ENCODE data around the gene SMPD4.
"Not testable (repeated sequence)": the region's sequence is repeated elsewhere in the genome, so short reads cannot be mapped to it uniquely, and the experiment has no call there.

DNA sequence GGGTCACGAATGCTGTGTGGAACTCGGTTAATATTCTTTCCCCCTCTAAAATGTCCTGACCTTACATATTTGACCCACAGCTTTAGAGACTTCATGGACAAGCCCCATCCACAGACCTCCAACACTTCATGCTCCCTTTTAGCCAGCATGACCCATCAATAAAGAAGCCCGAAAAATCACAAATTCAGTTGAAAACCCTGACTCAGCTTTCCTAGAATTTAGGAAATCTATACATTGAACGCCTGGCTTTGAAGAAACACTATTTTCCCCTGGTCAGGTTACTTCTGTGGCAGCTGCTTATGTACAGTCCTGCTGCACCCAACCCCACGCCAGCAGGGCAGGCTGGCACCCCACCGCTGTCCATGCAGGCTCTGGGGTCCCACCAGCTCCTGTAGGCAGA, 9.9 kb upstream of the SMPD4 start:
- TF ChIP-seq, protein P1, sequence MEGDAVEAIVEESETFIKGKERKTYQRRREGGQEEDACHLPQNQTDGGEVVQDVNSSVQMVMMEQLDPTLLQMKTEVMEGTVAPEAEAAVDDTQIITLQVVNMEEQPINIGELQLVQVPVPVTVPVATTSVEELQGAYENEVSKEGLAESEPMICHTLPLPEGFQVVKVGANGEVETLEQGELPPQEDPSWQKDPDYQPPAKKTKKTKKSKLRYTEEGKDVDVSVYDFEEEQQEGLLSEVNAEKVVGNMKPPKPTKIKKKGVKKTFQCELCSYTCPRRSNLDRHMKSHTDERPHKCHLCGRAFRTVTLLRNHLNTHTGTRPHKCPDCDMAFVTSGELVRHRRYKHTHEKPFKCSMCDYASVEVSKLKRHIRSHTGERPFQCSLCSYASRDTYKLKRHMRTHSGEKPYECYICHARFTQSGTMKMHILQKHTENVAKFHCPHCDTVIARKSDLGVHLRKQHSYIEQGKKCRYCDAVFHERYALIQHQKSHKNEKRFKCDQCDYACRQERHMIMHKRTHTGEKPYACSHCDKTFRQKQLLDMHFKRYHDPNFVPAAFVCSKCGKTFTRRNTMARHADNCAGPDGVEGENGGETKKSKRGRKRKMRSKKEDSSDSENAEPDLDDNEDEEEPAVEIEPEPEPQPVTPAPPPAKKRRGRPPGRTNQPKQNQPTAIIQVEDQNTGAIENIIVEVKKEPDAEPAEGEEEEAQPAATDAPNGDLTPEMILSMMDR (IDR thresholded peaks at IDR 0.05; ENCODE audit: insufficient read depth, low read depth, low read length): not testable (repeated sequence)
- not testable (repeated sequence) for TF ChIP-seq EZH2 (IDR thresholded peaks at IDR 0.05; ENCODE audit: insufficient read depth, low read length)
